ENCODE measurements around the gene TMEM126B.
"Not testable (repeated sequence)": the region's sequence is repeated elsewhere in the genome, so short reads cannot be mapped to it uniquely, and the experiment has no call there.

Gene TMEM126B

DNA sequence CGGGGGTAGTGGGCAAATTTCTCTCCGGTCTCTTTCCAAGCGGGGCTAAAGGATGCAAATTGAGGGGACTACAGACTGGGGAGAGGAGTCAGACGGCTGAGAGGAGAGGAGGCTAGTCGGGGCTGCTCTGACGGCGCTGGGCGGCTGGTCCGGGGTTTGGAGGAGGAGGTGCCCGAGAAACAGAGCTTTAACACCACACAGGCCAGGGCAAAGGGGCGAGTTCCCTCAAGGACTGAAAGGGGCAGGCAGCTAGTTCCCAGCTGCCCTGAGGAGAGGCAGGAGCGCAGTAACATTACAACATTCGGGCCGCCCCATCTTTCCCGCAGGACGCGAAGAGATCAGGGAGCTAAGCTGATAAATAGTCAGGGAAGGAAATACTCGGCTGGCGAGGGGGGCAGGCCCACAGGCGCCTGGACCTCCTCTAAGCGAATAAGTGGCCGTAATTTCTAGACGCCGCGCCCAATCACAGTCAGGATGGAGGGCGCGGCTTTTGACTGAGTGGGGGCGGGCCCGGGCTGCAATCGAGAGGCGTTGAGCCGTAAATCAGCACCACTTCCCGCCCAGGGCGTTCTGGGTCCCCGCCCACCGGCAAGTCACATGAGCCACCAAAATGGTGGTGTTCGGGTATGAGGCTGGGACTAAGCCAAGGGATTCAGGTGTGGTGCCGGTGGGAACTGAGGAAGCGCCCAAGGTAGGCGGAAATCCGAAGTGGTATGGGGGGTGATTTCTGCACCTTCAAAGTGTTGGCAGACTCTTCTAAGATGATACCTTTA lies at the start of gene TMEM126B:
Gene TMEM126B (plus strand): TSS at position 596 of the 773 bp plus-strand sequence. CDS start 15 bp downstream, at position 611.
- peak; percentile 97 for DNase-seq

DNA sequence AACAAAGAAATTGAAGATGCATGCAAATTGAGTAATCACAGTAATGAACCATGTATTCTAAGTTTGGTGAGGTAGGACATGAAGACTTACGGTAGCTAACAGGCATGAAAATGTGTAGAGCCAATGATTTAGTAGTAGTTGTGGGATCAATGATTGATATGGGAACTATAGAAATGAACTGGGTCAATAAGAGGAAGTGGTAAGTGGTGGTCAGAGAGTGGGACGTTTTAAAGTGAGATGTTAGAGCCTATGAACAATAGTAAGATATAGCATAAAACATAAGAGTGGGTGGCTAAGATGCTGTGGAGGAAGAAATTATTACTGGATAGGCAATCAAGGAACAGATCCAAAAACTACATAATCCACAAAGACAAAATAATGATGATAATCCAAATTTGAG lies 46.3 kb upstream of the TMEM126B start:
- DNase-seq: no peak

DNA sequence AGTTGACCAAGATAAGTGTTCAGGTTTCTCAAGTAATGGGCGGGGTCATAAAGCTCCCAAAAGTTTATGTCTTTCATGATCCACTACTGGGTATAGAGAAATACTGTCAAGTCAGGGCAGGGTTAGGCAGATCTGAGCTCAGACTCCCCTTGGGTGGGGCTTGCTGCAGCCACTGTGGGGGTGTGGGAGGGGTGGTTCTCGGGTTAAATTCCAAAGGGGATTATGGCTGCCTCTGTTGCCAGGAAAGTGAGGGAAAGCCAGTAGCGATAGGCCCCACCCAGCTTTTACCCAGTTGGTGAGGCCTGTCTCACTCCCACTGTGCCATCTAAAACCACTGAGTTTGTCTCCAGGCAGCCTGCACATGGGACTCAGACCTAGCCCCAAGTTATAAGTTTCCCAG lies 39.0 kb upstream of the TMEM126B start:
- no peak for DNase-seq

GRCh38 chr11:85590848-85591483 lies 37.4 kb upstream of the TMEM126B start:
- DNase-seq: no peak

DNA sequence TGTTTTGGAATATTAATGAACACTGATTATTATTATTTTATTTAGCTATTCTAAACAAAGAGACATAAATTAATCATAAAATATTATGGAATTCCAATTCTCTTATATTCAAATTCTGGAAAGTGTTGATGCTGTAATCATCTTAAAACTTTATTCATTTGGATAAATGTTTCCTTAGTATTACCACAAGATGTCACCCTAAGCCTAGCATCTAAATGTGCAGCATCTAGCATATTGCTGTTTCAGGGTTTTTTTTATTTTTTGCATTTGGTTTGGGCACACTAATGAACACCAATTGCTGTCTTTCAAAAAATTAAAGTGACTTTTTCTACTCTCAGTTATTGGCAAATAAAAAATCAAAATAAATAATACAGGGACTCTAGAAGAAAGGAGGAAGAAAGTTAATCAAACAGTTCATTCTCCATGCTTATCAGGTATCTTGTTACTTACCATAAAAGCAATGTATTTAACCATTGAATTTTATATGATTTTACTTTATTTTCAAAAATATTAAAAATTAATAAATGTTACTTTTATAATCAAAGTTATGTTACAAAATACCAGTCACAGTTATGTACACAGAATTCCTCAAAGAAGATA lies 33.0 kb upstream of the TMEM126B start:
- DNase-seq: peak; percentile 18

- no peak for DNase-seq
Measured at GRCh38 chr11:85596886-85597285, 31.5 kb upstream of the TMEM126B start.

DNA sequence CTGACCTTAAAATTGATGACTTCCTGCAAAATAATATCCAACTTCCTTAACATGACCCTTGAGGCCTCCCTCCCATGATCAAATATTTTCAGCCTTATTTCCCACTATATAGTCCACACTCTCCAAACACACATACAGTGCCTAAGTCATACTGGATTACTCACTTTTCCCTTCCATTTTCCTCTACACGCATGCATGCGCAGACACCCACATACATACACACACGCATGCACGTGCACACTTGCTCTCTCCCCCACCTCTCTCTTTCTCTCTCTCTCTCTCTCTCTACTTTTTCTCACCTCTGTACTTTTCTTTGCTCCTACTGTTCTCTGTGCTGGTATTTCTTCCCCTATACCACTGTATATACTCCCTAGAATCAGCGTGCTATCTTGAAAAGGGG lies 29.3 kb upstream of the TMEM126B start:
- no peak for DNase-seq

GRCh38 chr11:85602526-85603213 lies 25.7 kb upstream of the TMEM126B start:
- no peak for DNase-seq

- DNase-seq: no peak
Measured at GRCh38 chr11:85603220-85603619, 25.2 kb upstream of the TMEM126B start.

- DNase-seq: not testable (repeated sequence)
Measured at GRCh38 chr11:85606237-85606636, 22.2 kb upstream of the TMEM126B start.

- DNase-seq: not testable (repeated sequence)
Measured at GRCh38 chr11:85608621-85609020, 19.8 kb upstream of the TMEM126B start.

- not testable (repeated sequence) for DNase-seq
Measured at GRCh38 chr11:85609286-85609685, 19.1 kb upstream of the TMEM126B start.

- DNase-seq: not testable (repeated sequence)
Measured at GRCh38 chr11:85611643-85612042, 16.8 kb upstream of the TMEM126B start.

GRCh38 chr11:85619499-85619898 lies 8.9 kb upstream of the TMEM126B start:
- DNase-seq: no peak

DNA sequence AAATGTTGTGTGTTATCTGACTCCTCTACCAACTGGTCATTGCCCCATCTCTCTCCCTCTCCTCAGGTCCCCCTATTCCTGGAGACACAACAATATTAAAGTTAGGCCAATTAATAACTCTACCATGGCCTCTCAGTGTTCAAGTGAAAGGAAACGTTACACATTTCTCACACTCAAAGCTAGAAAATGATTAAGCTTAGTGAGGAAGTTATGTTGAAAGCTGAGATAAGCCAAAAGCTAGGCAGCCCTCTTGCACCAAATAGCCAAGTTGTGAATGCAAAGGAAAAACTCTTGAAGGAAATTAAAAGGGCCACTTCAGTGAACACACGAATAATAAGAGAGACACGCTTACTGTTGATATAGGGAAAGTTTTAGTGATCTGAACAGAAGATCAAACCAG lies 8.1 kb upstream of the TMEM126B start:
- DNase-seq: no peak

- no peak for DNase-seq
Measured at GRCh38 chr11:85626496-85626895, 1.9 kb upstream of the TMEM126B start.

DNA sequence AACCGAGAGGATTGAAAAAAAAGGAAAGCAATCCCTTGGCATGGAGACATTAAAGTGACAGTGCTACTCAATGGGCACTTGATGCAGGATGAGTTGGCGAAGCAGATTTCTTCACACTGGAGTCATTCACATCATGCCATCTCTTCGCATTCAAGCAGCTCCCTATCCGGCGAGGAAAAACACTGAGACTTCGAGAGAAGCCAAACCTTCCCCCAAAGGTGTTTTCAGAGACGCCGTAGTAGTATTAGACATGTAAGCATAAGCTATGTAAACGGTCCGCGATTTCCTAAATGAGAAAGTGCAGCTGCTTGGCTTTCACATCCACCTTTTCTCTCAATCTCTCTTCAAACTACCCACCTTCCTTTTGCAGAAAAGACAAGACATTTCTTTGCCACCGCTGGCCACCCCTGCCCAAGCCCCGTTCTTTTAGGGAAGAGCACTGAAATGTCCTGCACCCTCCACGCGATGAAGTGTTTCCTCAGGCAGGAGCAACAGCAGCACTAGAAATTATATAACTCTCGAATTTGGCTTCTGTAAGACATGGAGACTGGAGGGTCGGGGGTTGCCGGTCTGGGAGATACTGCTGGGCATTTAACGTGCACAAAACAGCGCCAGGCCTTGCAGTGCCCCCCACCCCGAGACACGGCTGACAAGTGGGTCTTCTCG lies 928 bp upstream of the TMEM126B start, which contains the start of gene DLG2:
Gene DLG2 (minus strand): TSS at position 13 of the 666 bp plus-strand sequence.
- no peak for DNase-seq

GRCh38 chr11:85628771-85629341 lies 463 bp downstream of the TMEM126B start:
- DNase-seq: no peak

- DNase-seq: no peak
Measured at GRCh38 chr11:85634747-85635146, 6.4 kb downstream of the TMEM126B start.

- no peak for DNase-seq
Measured at GRCh38 chr11:85643191-85643614, 14.8 kb downstream of the TMEM126B start.

- no peak for DNase-seq
Measured at GRCh38 chr11:85647078-85647477, 18.7 kb downstream of the TMEM126B start.

- DNase-seq: peak; percentile 89
Measured at GRCh38 chr11:85647604-85648299, 19.4 kb downstream of the TMEM126B start, which contains the start of gene TMEM126A. Gene TMEM126A (plus strand): TSS chr11:85647967. CDS start chr11:85650256, 2,289 bp downstream.

All from SHP77 treated with DMSO at 0.1 percent for 48 hours (cell line).